HG03439 (cell line): ENCODE measurements around the gene ZNF385D.

ENCODE experiments used
- ATAC-seq: cut with Tn5 transposase; IDR thresholded peaks from one replicate; pipeline ENCODE4 v1.9.1; 2021; ENCODE audit warnings: mild to moderate bottlenecking, moderate library complexity; ENCODE audit not compliant: unreplicated experiment

ZNF385D gene

GRCh38 chr3:21618695-21619094 is 132.3 kb downstream of the ZNF385D start:
- no peak for ATAC-seq

GRCh38 chr3:21613372-21614070 is 137.5 kb downstream of the ZNF385D start:
- no peak for ATAC-seq

GRCh38 chr3:21601178-21601577 is 149.8 kb downstream of the ZNF385D start:
- ATAC-seq = no peak

- no peak for ATAC-seq
Observed at GRCh38 chr3:21599890-21600289, 151.1 kb downstream of the ZNF385D start.

GRCh38 chr3:21592828-21593227 is 158.2 kb downstream of the ZNF385D start:
- ATAC-seq = no peak

- no peak for ATAC-seq
Observed at GRCh38 chr3:21587894-21588293, 163.1 kb downstream of the ZNF385D start.

GRCh38 chr3:21585216-21585740 is 165.7 kb downstream of the ZNF385D start:
- no peak for ATAC-seq

- no peak for ATAC-seq
Observed at GRCh38 chr3:21573291-21573690, 177.7 kb downstream of the ZNF385D start.

GRCh38 chr3:21564531-21564930 is 186.5 kb downstream of the ZNF385D start:
- ATAC-seq = no peak

- no peak for ATAC-seq
Observed at GRCh38 chr3:21562243-21562642, 188.8 kb downstream of the ZNF385D start.

- ATAC-seq = no peak
Observed at GRCh38 chr3:21561472-21561871, 189.5 kb downstream of the ZNF385D start.

- ATAC-seq = no peak
Observed at GRCh38 chr3:21551019-21551418, 200.0 kb downstream of the ZNF385D start.

- ATAC-seq = no peak
Observed at GRCh38 chr3:21544076-21544462, 206.9 kb downstream of the ZNF385D start.

- ATAC-seq = no peak
Observed at GRCh38 chr3:21543380-21544075, 207.5 kb downstream of the ZNF385D start.

- ATAC-seq = no peak
Observed at GRCh38 chr3:21542656-21543379, 208.2 kb downstream of the ZNF385D start.

GRCh38 chr3:21540265-21540664 is 210.7 kb downstream of the ZNF385D start:
- ATAC-seq = no peak

GRCh38 chr3:21534462-21534861 is 216.5 kb downstream of the ZNF385D start:
- no peak for ATAC-seq

- no peak for ATAC-seq
Observed at GRCh38 chr3:21533002-21533401, 218.0 kb downstream of the ZNF385D start.

GRCh38 chr3:21531909-21532308 is 219.1 kb downstream of the ZNF385D start:
- no peak for ATAC-seq

GRCh38 chr3:21528291-21528995 is 222.6 kb downstream of the ZNF385D start:
- no peak for ATAC-seq

GRCh38 chr3:21526461-21526860 is 224.5 kb downstream of the ZNF385D start:
- ATAC-seq = no peak
